ENCODE results near the gene MPEG1.

DNA sequence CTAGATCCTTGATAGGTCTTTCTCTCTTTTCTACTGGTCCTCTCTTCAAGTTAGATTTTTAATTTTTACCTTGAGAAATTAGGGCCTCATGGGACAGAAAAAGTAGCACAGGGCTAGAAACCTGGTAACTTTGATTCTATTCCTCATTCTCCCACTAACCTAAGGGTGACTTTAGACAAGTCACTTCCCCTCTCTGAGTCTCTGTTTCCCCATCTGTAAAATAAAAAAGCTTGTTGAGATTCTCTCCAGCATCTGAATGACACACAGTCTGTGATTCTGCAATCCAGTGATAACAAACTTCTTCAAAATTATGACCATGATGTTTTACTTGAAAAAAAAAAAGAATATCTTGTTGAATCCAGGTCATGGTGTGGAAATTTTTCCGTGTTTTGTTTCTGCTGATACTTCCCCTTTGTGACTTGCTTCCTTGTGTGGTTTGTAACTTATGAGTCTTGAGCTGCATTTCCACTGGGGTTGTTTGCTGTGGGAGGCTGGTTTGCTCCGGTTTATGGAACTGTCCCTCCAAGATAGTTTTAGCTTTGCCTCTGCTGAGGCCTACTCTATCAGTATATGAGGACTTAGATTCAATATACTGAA is 9.8 kb upstream of the MPEG1 start:
- TF ChIP-seq SMARCB1 (IDR thresholded peaks at IDR 0.05; ENCODE audit: insufficient read length, low read depth) (no peak), MTA3 (IDR thresholded peaks at IDR 0.05; ENCODE audit: borderline replicate concordance) (no peak), POLR2A (conservative IDR thresholded peaks at IDR 0.05) (no peak), YBX1 (IDR thresholded peaks at IDR 0.05) (no peak), EP300 (IDR thresholded peaks at IDR 0.05; ENCODE audit: low read length) (no peak), RFX1 (IDR thresholded peaks at IDR 0.05) (no peak)
